ENCODE data around the gene SURF6.

- TF ChIP-seq POLR2AphosphoS5 (IDR thresholded peaks at IDR 0.05) (peak in 2 of 3 donors; percentile 23 to 62), CTCF (IDR thresholded peaks at IDR 0.05 in 8 of 11, conservative IDR thresholded peaks at IDR 0.05 in 3 of 11) (no peak)
Observed at GRCh38 chr9:133331641-133332380, 4.2 kb downstream of the SURF6 start.
